TTC549 (cell line): ENCODE measurements around the gene KIRREL3.

ENCODE experiments used
- FAIRE-seq: peaks from 2 replicates; lab custom pipeline; 2012; peaks lifted over from hg19 to GRCh38; lab: Jason Lieb, UNC

The KIRREL3 gene

DNA sequence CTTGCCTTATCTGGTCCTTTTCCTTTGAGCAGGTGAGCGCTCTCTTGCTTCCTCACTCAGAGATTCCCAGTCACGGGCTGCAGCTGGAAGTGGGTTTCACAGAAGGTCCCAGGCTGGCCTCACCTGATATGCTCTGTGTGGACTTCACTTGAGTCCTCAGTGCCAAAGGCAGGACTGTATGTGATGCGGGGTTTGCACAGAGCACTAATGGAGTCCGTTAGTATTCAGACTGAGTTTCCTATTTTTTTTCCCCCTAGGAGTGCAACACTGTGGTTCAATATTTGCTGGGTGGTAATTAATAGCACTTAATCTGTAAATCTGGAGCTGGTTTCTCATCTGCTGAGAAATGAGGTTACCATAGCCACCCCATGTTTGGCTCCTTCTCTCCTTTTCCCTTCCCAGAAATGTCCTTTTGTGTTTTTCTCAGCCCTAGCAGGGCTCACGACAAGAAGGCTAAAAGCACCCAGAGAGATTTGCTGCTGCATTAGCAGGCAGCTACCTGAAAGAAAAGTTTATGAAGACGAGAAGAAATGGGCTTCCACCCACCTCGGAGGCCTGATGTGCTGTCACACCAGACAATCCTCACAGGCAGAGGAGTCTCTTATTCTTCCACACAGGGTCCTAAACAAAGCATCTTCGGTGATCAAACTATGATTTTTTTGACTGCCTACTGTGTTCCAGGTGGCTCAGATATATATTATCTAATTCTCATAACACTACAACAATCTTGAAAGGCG lies 262.1 kb downstream of the KIRREL3 start:
- no peak for FAIRE-seq

GRCh38 chr11:126736682-126737572 lies 263.6 kb downstream of the KIRREL3 start:
- FAIRE-seq, result no peak

DNA sequence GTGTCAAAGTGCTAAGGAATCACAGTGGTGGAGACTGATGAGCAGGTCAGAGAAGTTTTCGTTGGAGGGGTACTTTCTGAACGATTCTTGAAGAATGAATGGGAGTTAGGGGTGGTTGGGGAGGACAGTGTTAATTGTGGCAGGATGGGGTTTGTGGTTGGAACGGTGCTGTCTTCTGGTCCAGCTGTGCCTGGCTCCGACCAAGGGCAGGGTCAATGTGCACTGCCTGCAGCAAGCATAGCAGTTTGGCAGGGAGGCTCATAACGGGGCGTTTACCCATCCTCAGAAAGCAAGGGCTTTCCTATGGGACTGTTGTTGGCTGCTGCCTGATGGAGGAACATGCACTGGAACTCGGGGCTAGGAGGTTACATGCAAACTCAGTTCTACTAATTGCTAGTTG lies 265.8 kb downstream of the KIRREL3 start:
- FAIRE-seq, result no peak

- no peak for FAIRE-seq
Measured at GRCh38 chr11:126733685-126734084, 266.9 kb downstream of the KIRREL3 start.

DNA sequence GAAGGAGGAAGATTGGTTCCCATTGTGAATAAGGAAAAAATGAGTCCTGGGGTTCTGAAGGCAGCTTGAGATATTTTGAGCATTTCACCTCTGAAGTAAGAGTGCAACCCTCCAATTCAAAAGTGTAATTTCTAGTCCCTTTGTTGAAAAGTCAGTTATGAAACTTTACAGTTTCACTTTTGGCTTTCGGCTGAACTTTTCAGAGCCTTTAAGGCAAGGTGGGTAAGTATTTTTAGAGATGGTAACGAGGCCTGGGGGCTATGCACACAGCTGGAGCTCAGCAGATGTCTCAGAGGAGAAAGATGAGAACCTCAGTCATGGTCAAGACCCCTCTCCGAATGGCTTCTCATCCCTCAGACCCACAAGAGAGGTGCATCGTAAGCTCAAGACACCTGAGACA lies 267.6 kb downstream of the KIRREL3 start:
- no peak for FAIRE-seq

DNA sequence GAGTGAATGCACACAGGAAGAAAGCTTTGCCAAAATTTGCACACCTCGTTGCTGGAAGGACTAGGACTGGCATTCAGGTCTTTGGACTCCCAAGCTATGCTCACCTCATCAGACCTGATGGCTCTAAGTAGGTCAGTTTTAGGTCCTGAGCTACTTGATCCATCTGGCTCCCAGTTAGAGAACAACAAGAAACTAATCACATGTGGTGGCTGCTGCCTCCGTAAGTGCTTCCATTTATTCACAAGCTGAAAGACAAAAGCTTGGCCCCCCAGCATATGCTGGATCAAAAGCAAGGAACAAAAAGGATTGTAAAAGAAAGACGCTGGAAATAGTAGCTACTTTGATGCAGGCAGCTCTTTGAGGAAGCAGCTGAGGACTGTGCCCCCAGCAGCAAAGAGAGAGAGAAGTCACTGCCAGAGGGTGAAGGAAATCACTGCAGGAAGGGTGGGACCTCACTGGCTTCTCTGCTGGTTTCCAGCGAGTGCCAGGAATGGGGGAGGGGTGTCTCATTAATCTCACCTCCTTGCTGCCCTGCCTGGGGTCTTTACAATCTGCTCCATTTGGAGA lies 268.9 kb downstream of the KIRREL3 start:
- FAIRE-seq, result no peak

DNA sequence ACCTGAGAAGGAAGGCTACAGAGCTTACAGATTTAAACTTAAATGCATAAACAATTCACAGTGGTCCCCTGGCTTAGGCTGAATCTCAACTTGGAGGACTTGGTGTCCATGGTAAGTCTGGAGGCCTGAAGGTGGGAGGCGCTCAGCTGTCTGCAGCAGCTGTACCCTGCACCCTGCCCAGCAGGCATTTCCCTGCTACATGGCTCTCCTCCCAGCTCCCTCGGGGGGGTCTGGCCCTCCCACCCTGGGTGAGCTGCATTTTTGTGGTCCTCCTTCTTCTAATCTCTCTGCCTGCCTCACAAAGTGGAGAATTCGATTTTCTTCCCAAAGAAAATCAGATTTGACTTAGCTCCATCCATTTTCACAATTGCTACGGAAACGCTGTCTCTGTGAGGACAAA lies 273.2 kb downstream of the KIRREL3 start:
- FAIRE-seq, result no peak

DNA sequence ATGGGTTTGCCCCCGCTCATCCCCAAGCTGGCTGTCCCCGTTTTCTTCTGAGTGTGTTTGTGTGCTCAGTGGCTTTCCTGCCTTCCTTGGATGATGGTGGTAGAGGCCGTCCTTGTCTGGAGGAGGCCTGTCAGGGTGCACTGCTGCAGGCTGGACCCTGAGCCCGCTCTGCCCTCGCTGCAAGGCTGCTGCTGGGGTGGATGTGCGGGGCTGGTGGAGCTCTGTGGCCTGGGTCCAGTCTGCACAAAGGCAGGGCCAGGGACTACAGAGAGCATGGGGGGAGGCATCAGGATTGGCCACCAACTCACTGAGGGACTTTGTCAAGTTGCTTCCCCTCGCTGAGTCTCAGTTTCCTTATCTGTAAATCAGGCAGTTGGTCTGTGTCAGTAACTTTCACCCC lies 275.0 kb downstream of the KIRREL3 start:
- FAIRE-seq, result no peak

GRCh38 chr11:126725043-126725442 lies 275.5 kb downstream of the KIRREL3 start:
- FAIRE-seq, result no peak

- FAIRE-seq, result no peak
Measured at GRCh38 chr11:126723665-126724045, 276.9 kb downstream of the KIRREL3 start.

DNA sequence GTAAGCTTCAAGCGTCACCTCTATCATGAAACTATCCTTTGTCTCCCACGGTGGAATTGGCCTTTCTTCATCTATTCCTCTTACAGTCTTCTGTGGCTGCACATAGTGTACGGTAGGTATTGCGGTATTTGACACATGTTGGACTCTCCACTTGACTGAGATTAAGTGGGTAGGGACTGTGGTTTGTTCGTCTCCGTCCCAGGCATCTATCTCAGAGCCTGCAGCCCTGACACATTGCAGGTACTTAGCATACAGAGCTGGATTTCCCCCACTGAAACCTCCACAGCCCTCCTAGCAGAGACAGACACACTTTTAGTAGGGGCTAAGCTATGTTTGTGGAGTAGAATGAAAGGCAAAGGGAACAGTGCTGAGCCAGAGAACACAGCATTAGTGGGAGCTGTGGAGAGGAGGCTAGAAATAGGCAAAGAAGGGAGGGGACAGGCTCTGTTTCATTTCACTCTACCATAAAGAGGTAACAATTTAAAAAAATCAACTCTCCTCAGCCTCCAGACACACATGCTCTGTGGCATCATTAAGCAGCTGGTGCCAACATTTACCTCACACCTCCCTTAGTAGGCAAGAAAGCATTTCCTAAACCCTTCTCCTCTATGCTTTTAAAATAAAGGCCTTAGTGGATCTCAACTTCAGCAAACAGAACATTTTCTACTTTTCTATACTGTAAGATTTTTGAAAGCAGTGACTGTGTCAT lies 277.5 kb downstream of the KIRREL3 start:
- FAIRE-seq, result no peak

DNA sequence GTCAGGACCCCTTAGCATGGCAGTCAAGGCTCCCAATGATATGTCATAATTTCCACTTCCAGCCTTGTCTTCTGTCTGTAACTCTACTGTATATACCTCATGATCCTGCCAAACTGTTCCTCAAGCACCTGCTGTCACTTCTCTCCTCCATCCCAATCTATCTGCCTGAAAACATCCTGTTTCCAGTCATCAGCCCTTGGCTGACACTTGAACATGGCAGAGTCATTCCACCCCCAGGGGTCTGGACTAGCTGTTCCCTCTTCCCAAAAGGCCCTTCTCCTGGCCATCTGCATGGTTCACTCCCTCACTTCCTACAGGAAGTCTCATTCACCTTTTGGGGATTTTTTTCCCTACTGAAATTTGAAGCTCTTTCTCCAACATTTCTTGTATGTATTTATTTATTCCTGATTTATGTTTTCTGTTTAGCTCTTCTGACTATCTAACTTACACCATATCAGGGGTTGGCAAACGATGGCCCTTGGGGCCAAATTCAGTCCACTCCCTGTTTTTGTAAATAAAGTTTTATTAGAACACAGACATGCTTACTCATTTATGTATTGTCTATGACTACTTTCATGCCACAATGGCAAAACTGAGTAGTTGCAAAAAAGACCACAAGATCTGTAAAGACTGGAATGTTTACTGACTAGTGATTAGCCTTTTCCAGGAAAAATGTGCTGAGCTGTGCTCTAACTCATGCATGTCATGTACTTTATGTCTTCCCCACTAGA lies 278.4 kb downstream of the KIRREL3 start:
- FAIRE-seq, result no peak

DNA sequence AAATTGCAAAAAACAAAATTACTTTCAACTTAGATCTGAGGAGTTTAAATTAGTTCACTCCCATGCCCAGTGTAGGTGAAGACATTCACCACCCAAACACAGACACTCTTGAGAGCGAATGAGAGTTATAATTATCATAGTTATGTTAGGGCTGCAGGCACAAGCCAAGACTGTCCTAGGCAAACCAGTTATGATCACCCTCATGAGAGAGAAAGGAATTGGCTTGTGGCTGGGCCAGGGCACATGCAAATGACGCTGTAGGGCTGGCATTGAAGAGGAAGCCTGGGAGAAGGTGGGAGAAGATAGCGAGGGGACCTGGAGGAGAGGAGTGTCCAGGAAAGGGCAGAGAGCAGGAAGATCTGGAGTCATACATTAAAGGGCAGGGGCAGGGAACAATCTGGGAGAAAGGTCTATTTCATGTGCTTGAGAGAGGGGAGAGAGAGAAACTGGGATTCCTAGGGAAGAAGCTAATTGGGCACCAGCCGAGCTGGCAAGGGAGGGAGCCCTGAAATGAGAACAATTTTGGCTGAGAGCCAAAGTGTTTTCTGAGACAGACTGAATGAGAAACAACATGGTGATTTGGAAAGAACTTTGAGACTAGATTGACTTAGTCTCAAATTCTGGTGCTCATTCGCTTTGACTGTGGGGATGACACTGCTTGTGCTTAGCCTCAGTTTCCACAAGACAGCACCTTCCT lies 279.9 kb downstream of the KIRREL3 start:
- FAIRE-seq, result no peak

- no peak for FAIRE-seq
Measured at GRCh38 chr11:126719740-126720139, 280.8 kb downstream of the KIRREL3 start.

- no peak for FAIRE-seq
Measured at GRCh38 chr11:126718276-126718675, 282.3 kb downstream of the KIRREL3 start.

GRCh38 chr11:126716456-126717083 lies 284.0 kb downstream of the KIRREL3 start:
- FAIRE-seq, result no peak

DNA sequence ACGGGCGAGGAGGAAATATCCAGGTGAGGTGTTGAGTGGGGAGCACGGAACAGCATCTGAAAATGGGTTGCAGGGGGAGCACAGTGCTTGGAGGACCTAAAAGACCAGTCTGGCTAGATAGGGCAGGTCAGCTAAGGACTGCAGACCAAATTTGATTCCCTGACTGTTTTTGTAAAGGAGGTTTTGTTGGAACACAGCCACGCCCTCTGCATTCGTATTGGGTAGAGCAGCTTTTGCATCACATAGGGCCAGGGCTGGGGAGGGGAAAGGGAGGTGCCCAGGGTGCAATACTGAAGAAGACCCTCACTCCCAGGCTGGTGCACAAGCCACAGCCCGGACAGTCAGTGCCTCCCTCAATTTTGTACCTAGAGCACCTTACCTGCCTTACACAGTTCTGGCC lies 286.8 kb downstream of the KIRREL3 start:
- FAIRE-seq, result no peak

- FAIRE-seq, result no peak
Measured at GRCh38 chr11:126711977-126712625, 288.5 kb downstream of the KIRREL3 start.

DNA sequence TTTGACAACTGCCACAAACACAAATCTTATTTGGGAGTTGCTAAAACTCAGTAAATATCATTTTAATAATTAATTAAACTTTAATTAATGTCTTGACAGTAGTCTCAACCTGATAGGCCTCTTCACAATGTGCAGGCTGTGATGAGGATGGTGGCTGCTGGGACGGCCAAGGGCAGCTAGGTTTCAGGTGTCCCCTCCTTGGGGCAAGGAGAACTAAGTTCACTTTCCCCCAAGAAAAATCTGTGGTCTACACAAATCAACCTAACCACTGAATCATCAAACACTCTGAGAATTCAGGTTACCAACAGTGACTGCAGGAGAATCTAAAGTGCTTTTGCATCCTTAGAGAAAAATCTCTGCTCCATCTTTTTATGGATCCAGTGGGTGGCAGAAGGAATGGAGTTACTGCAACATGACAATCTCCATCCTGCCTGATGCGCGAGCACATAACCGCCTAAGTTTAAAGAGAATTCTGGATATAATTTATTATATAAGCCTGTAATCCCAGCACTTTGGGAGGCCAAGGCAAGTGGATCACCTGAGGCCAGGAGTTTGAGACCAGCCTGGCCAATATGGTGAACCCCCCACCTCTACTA lies 289.7 kb downstream of the KIRREL3 start:
- FAIRE-seq, result no peak

- no peak for FAIRE-seq
Measured at GRCh38 chr11:126707498-126707897, 293.1 kb downstream of the KIRREL3 start.
